ENCODE results near the gene ADAMTSL2.

The ADAMTSL2 gene

GRCh38 chr9:133518706-133519449 lies 15.6 kb upstream of the ADAMTSL2 start:
- TF ChIP-seq TAF1 (IDR thresholded peaks at IDR 0.05; ENCODE audit: borderline replicate concordance, insufficient read depth, low read length) = no peak
- TF ChIP-seq FOXP2 (optimal IDR thresholded peaks at IDR 0.05; ENCODE audit: borderline replicate concordance, extremely low read depth, extremely low read length, insufficient read depth) = no peak
- no peak for TF ChIP-seq REST (IDR thresholded peaks at IDR 0.05; ENCODE audit: insufficient read depth in 1 of 2, low read depth in 2 of 2, low read length in 2 of 2)
- no peak for TF ChIP-seq POLR2AphosphoS5 (IDR thresholded peaks at IDR 0.05; ENCODE audit: low read depth, low read length)
- no peak for TF ChIP-seq SIN3A (IDR thresholded peaks at IDR 0.05; ENCODE audit: borderline replicate concordance, insufficient read depth, low read length)

GRCh38 chr9:133519693-133520092 lies 14.8 kb upstream of the ADAMTSL2 start:
- TF ChIP-seq SIN3A (IDR thresholded peaks at IDR 0.05; ENCODE audit: borderline replicate concordance, insufficient read depth, low read length) (no peak), REST (IDR thresholded peaks at IDR 0.05; ENCODE audit: insufficient read depth in 1 of 2, low read depth in 2 of 2, low read length in 2 of 2) (no peak), TAF1 (IDR thresholded peaks at IDR 0.05; ENCODE audit: borderline replicate concordance, insufficient read depth, low read length) (no peak), POLR2AphosphoS5 (IDR thresholded peaks at IDR 0.05; ENCODE audit: low read depth, low read length) (no peak), FOXP2 (optimal IDR thresholded peaks at IDR 0.05; ENCODE audit: borderline replicate concordance, extremely low read depth, extremely low read length, insufficient read depth) (no peak)

- TF ChIP-seq FOXP2 (optimal IDR thresholded peaks at IDR 0.05; ENCODE audit: borderline replicate concordance, extremely low read depth, extremely low read length, insufficient read depth) (no peak), POLR2AphosphoS5 (IDR thresholded peaks at IDR 0.05; ENCODE audit: low read depth, low read length) (no peak), TAF1 (IDR thresholded peaks at IDR 0.05; ENCODE audit: borderline replicate concordance, insufficient read depth, low read length) (no peak), SIN3A (IDR thresholded peaks at IDR 0.05; ENCODE audit: borderline replicate concordance, insufficient read depth, low read length) (no peak), REST (IDR thresholded peaks at IDR 0.05; ENCODE audit: insufficient read depth in 1 of 2, low read depth in 2 of 2, low read length in 2 of 2) (no peak)
Observed at GRCh38 chr9:133520121-133520835, 14.2 kb upstream of the ADAMTSL2 start.

DNA sequence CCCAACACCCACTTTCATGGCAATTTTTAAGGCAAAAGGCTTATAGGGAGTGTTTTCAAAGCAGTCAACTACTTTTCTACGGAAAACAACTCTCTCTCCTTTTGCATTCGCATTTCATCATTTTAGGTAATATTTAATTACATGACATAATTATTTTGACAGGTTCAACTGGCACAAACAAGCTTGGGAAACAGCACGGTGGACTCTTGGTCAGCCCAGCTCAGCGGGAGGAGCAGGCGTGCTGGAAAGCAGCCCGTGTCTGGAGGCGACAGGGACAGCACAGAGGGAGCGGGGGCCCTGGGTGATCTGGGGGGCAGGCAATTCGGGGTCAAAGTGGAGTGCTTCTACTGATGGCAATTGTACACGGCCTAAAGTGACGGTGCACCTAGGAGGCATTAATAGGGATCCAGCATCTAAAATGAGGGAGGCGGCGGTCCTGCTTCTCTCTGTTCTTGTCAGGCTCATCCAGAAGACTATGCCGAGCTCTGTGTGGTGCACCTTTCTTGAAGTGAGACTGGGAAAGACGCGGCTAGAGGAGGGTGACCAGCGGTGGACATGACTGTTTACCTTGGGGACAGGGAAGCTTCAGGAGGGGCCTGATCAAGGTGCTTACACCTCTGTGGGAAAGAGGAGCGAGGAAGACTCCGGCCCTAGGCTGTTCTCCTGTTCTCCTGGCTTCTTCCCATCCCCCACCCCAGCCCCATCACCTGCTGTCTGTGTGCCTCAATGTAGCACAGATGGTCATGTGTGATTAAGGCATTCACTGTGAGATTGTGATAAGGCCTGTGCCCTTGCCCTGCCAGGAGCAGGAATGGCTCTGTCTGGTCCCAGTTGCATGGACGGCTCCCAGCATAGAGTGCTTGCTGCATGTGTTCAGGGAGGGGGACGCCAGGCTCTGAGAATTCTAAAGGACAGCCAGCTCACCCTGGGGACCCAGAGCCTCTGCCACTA lies 13.1 kb upstream of the ADAMTSL2 start:
- TF ChIP-seq SIN3A (IDR thresholded peaks at IDR 0.05; ENCODE audit: borderline replicate concordance, insufficient read depth, low read length) = no peak
- TF ChIP-seq POLR2AphosphoS5 (IDR thresholded peaks at IDR 0.05; ENCODE audit: low read depth, low read length) = no peak
- no peak for TF ChIP-seq REST (IDR thresholded peaks at IDR 0.05; ENCODE audit: insufficient read depth in 1 of 2, low read depth in 2 of 2, low read length in 2 of 2)
- TF ChIP-seq FOXP2 (optimal IDR thresholded peaks at IDR 0.05; ENCODE audit: borderline replicate concordance, extremely low read depth, extremely low read length, insufficient read depth) = no peak
- no peak for TF ChIP-seq TAF1 (IDR thresholded peaks at IDR 0.05; ENCODE audit: borderline replicate concordance, insufficient read depth, low read length)
